ENCODE results near the gene EEF1A2.

EEF1A2 gene

GRCh38 chr20:63495167-63495720, 3.6 kb downstream of the EEF1A2 start:
- no peak for TF ChIP-seq CTCF (IDR thresholded peaks at IDR 0.05; ENCODE audit: insufficient read depth, low read length, poor library complexity, severe bottlenecking)
- H3K27me3 ChIP-seq (replicated peaks; ENCODE audit: control insufficient read depth, insufficient read depth, low read length), result no peaks in the 10 kb centered on the region; the same call in 1 of the 2 replicates
- no peak overlapping the region for H3K4me3 ChIP-seq (replicated peaks; ENCODE audit: low read depth, low read length)
- no peak for DNase-seq (ENCODE audit: extremely low read depth, insufficient read length)
- no peaks in the 10 kb centered on the region for H3K36me3 ChIP-seq (ENCODE audit: control insufficient read depth, insufficient read depth, low read length)

- Histone ChIP-seq H3K4me3 (replicated peaks; ENCODE audit: low read depth, low read length) (no peak overlapping the region), H3K36me3 (ENCODE audit: control insufficient read depth, insufficient read depth, low read length) (no peaks in the 10 kb centered on the region), H3K27me3 (replicated peaks; ENCODE audit: control insufficient read depth, insufficient read depth, low read length) (no peaks in the 10 kb centered on the region; the same call in 1 of the 2 replicates)
- no peak for TF ChIP-seq CTCF (IDR thresholded peaks at IDR 0.05; ENCODE audit: insufficient read depth, low read length, poor library complexity, severe bottlenecking)
- DNase-seq (ENCODE audit: extremely low read depth, insufficient read length), result no peak
Observed at GRCh38 chr20:63494420-63495166, 4.3 kb downstream of the EEF1A2 start.

GRCh38 chr20:63494084-63494419, 4.8 kb downstream of the EEF1A2 start:
- Histone ChIP-seq H3K36me3 (ENCODE audit: control insufficient read depth, insufficient read depth, low read length) (no peaks in the 10 kb centered on the region), H3K27me3 (replicated peaks; ENCODE audit: control insufficient read depth, insufficient read depth, low read length) (no peaks in the 10 kb centered on the region; the same call in 1 of the 2 replicates), H3K4me3 (replicated peaks; ENCODE audit: low read depth, low read length) (no peak overlapping the region)
- DNase-seq (ENCODE audit: extremely low read depth, insufficient read length), result no peak
- no peak for TF ChIP-seq CTCF (IDR thresholded peaks at IDR 0.05; ENCODE audit: insufficient read depth, low read length, poor library complexity, severe bottlenecking)

GRCh38 chr20:63493563-63494020, 5.3 kb downstream of the EEF1A2 start:
- no peak for TF ChIP-seq CTCF (IDR thresholded peaks at IDR 0.05; ENCODE audit: insufficient read depth, low read length, poor library complexity, severe bottlenecking)
- no peaks in the 10 kb centered on the region; the same call in 1 of the 2 replicates for H3K27me3 ChIP-seq (replicated peaks; ENCODE audit: control insufficient read depth, insufficient read depth, low read length)
- DNase-seq (ENCODE audit: extremely low read depth, insufficient read length), result no peak
- H3K36me3 ChIP-seq (ENCODE audit: control insufficient read depth, insufficient read depth, low read length), result no peaks in the 10 kb centered on the region
- no peak overlapping the region for H3K4me3 ChIP-seq (replicated peaks; ENCODE audit: low read depth, low read length)

GRCh38 chr20:63492982-63493381, 5.9 kb downstream of the EEF1A2 start:
- H3K36me3 ChIP-seq (ENCODE audit: control insufficient read depth, insufficient read depth, low read length), result no peaks in the 10 kb centered on the region
- no peaks in the 10 kb centered on the region; the same call in 1 of the 2 replicates for H3K27me3 ChIP-seq (replicated peaks; ENCODE audit: control insufficient read depth, insufficient read depth, low read length)
- no peak overlapping the region for H3K4me3 ChIP-seq (replicated peaks; ENCODE audit: low read depth, low read length)
- no peak for DNase-seq (ENCODE audit: extremely low read depth, insufficient read length)
- no peak for TF ChIP-seq CTCF (IDR thresholded peaks at IDR 0.05; ENCODE audit: insufficient read depth, low read length, poor library complexity, severe bottlenecking)
